Fibroblast of lung (primary cell): ENCODE results near the gene TRAF3. TPM values are rescaled to one million over a fixed set of nuclear protein-coding genes. Genes with fewer than 3 reads are reported as not detected.

Source experiments
- DNase-seq, 2 donors: peaks; one replicate each; pipeline versions ENCODE4 v3.0.0 to v3.0.0-alpha.2; 2010; ENCODE audit warnings: low read depth in 2 of 2
- H2AFZ ChIP-seq: 2 replicates; pipeline ENCODE4 v1.5.1; 2012; ENCODE audit warnings: low read length, control low read depth, inconsistent platforms
- H3K27ac ChIP-seq: 2 replicates; pipeline ENCODE4 v1.5.1; 2011; ENCODE audit warnings: low read length, control low read depth; ENCODE audit not compliant: insufficient read depth
- H3K27me3 ChIP-seq: 2 replicates; pipeline ENCODE4 v1.5.1; 2011; ENCODE audit warnings: mild to moderate bottlenecking, low read length; ENCODE audit not compliant: control insufficient read depth, insufficient read depth
- H3K36me3 ChIP-seq: 2 replicates; pipeline ENCODE4 v1.5.1; 2011; ENCODE audit warnings: low read length; ENCODE audit not compliant: control insufficient read depth, insufficient read depth
- H3K4me1 ChIP-seq: 2 replicates; pipeline ENCODE4 v1.5.1; 2011; ENCODE audit warnings: low read length; ENCODE audit not compliant: control insufficient read depth, insufficient read depth; ENCODE audit errors: extremely low read depth
- H3K4me2 ChIP-seq: 2 replicates; pipeline ENCODE4 v1.5.1; 2011; ENCODE audit warnings: low read length, control low read depth; ENCODE audit not compliant: insufficient read depth; ENCODE audit errors: extremely low read depth
- H3K4me3 ChIP-seq, 4 experiments: fragments of 200-600 bp in 1 of 4; sonication (generic) in 1 of 4; replicated peaks in 1 of 4; 2 replicates each; pipeline ENCODE4 v1.5.1; 2011 to 2016; ENCODE audit warnings: low read length in 4 of 4, low read depth in 3 of 4, mild to moderate bottlenecking in 3 of 4, control low read depth in 2 of 4, inconsistent platforms in 1 of 4, mixed read lengths in 1 of 4; ENCODE audit not compliant: insufficient read depth in 1 of 4; ENCODE audit errors: control extremely low read depth in 1 of 4
- H3K79me2 ChIP-seq: 2 replicates; pipeline ENCODE4 v1.5.1; 2012; ENCODE audit warnings: mild to moderate bottlenecking, low read length, inconsistent platforms; ENCODE audit not compliant: control insufficient read depth, insufficient read depth
- H3K9ac ChIP-seq: 2 replicates; pipeline ENCODE4 v1.5.1; 2011; ENCODE audit warnings: mild to moderate bottlenecking, low read length, control low read depth; ENCODE audit not compliant: insufficient read depth
- H3K9me3 ChIP-seq: 2 replicates; pipeline ENCODE4 v1.5.1; 2012; ENCODE audit warnings: low read depth, low read length; ENCODE audit not compliant: control insufficient read depth, insufficient read depth
- H4K20me1 ChIP-seq: 2 replicates; pipeline ENCODE4 v1.5.1; 2011; ENCODE audit warnings: low read length; ENCODE audit not compliant: control insufficient read depth, insufficient read depth; ENCODE audit errors: extremely low read depth
- EZH2 ChIP-seq: IDR thresholded peaks from 2 replicates; pipeline ENCODE4 v1.5.1; 2012; ENCODE audit warnings: low read length, control low read depth, mild to moderate bottlenecking; ENCODE audit errors: missing control alignments
- polyA minus RNA-seq: library from RNA; depleted of rRNA, polyadenylated mRNA; stranded (reverse); fragments of >200 nt; gene quantifications from 2 replicates; pipeline ENCODE4 v1.2.3, GENCODE V29; 2011; ENCODE audit warnings: low replicate concordance
- polyA plus RNA-seq, 2 donors: library from polyadenylated mRNA; depleted of rRNA in 1 of 2; stranded (reverse) in 1 of 2; unstranded in 1 of 2; fragments of >200 nt; gene quantifications; 2 replicates each; pipeline ENCODE4 v1.2.1, GENCODE V29; 2011 to 2012; ENCODE audit warnings: missing spikeins in 1 of 2
- total RNA-seq: library from RNA; depleted of rRNA; stranded (reverse); fragments of >200 nt; gene quantifications from 2 replicates; pipeline ENCODE4 v1.2.1, GENCODE V29; 2014
- TF ChIP-seq, protein P1 (sequence below), 2 donors: IDR thresholded peaks in 1 of 2; conservative IDR thresholded peaks in 1 of 2; 1 replicate in 1 of 2; 2 replicates in 1 of 2; pipeline ENCODE4 v1.5.1; 2011 to 2012; ENCODE audit warnings: low read length in 2 of 2, control low read depth in 1 of 2, inconsistent platforms in 1 of 2, low read depth in 1 of 2, mild to moderate bottlenecking in 1 of 2

The TRAF3 gene, protein sequence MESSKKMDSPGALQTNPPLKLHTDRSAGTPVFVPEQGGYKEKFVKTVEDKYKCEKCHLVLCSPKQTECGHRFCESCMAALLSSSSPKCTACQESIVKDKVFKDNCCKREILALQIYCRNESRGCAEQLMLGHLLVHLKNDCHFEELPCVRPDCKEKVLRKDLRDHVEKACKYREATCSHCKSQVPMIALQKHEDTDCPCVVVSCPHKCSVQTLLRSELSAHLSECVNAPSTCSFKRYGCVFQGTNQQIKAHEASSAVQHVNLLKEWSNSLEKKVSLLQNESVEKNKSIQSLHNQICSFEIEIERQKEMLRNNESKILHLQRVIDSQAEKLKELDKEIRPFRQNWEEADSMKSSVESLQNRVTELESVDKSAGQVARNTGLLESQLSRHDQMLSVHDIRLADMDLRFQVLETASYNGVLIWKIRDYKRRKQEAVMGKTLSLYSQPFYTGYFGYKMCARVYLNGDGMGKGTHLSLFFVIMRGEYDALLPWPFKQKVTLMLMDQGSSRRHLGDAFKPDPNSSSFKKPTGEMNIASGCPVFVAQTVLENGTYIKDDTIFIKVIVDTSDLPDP
- 14.4 and 16.2 TPM in 2 replicates for total RNA-seq
- polyA plus RNA-seq = 12.1 and 14.1 TPM in 2 replicates
- 10.0 TPM in 2 replicates for polyA plus RNA-seq (2012)
- polyA minus RNA-seq = 31.5 TPM in 2 replicates

DNA sequence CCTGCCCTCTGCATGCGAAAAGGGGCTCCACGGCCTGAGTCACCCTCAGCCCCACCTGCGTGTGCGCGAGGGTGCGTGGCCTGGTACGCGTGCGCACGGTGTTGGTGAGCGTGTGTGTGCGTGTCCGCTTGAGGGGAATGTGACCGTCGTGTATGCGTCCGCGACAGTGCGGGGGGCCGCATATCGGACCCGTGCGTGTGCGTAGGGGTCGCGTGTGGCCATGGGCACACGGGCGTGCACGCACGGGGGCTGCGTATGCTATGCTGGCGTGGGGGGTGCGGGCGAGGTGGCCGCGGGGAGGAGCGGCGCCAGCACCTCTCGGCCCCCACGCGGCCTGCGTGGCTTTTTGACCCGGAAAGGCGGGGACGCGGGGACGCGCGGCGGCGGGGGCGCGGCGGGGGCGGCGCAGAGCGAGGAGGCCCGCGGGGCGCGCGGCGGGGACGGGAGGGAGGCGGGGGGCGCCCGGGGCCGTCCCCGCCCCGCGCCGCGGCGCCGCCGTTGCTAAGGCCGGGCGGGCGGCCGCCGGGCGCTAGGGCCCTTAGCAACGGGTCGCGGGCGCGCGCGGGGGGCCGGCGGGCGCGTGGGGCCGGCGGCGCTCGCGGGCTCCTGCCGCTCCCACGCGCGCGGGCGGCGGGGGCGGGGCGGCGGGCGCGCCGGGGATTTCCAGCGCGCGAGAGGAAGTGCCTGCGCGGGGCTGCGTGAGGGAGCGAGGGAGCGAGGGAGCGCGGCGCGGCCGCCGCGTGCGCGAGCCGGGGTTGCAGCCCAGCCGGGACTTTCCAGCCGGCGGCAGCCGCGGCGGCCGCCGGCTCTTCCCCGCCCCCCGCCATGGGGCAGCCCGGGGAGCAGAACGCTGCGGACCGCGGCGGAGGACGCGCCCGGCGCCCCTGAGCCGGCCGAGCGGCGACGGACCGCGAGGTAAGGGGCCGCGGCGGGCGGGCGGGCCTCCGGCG, at the start of gene TRAF3:
Gene TRAF3, plus strand, starts transcription at position 689 of the 950 bp plus-strand sequence. CDS start 92,753 bp downstream, outside the sequence.
- peak within 1 kb of the TSS; percentile 74 for H3K4me2 ChIP-seq
- H2AFZ ChIP-seq = peak within 1 kb of the TSS; percentile 59
- peak within 1 kb of the TSS; percentile 57 to 92 (median 67) for H3K4me3 ChIP-seq
- H3K36me3 ChIP-seq = no peaks in the 10 kb centered on the region
- H4K20me1 ChIP-seq = no peaks in the 10 kb centered on the region
- no peaks in the 10 kb centered on the region for H3K9me3 ChIP-seq
- TF ChIP-seq, protein P1, sequence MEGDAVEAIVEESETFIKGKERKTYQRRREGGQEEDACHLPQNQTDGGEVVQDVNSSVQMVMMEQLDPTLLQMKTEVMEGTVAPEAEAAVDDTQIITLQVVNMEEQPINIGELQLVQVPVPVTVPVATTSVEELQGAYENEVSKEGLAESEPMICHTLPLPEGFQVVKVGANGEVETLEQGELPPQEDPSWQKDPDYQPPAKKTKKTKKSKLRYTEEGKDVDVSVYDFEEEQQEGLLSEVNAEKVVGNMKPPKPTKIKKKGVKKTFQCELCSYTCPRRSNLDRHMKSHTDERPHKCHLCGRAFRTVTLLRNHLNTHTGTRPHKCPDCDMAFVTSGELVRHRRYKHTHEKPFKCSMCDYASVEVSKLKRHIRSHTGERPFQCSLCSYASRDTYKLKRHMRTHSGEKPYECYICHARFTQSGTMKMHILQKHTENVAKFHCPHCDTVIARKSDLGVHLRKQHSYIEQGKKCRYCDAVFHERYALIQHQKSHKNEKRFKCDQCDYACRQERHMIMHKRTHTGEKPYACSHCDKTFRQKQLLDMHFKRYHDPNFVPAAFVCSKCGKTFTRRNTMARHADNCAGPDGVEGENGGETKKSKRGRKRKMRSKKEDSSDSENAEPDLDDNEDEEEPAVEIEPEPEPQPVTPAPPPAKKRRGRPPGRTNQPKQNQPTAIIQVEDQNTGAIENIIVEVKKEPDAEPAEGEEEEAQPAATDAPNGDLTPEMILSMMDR (conservative IDR thresholded peaks at IDR 0.05 in 1 of 2, IDR thresholded peaks at IDR 0.05 in 1 of 2; ENCODE audit: low read depth in 1 of 2, low read length in 2 of 2) = no peak
- H3K27me3 ChIP-seq = no peaks in the 10 kb centered on the region
- peak within 1 kb of the TSS; percentile 85 for H3K9ac ChIP-seq
- H3K4me1 ChIP-seq = peaks cover 3% of the 10 kb centered on the region
- peaks cover 27% of the 10 kb centered on the region for H3K79me2 ChIP-seq
- DNase-seq = peak; percentile 45 to 66
- H3K27ac ChIP-seq = peak within 1 kb of the TSS; percentile 43

DNA sequence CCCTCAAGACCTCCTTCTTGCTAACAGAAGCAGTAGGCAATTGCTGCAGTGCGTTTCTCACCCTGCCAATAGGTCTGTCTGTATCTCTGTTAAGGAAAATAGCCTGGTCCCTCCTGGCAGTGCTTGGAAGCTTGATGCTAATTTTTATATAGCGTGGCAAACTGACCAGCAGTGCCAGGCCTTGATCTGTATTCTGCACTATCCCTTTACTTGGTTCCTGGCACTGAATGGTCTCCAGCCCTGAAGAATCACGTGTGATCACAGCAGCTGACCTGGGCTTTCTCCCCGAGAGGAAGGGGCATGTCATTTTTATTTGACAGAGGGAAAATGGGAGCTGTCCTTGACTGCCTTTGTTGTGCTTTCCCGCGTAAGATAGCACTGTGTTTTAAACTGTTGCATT, 48.7 kb upstream of the TRAF3 start:
- H3K27me3 ChIP-seq = no peaks in the 10 kb centered on the region
- H3K27ac ChIP-seq = no peak overlapping the region
- no peaks in the 10 kb centered on the region for H3K9me3 ChIP-seq
- H3K36me3 ChIP-seq = peaks cover 8% of the 10 kb centered on the region
- no peaks in the 10 kb centered on the region for H3K79me2 ChIP-seq
- no peak overlapping the region for H2AFZ ChIP-seq
- TF ChIP-seq, protein P1 (conservative IDR thresholded peaks at IDR 0.05 in 1 of 2, IDR thresholded peaks at IDR 0.05 in 1 of 2; ENCODE audit: low read depth in 1 of 2, low read length in 2 of 2) = no peak
- TF ChIP-seq EZH2 = no peak
- no peak overlapping the region for H3K4me2 ChIP-seq
- no peak overlapping the region for H3K9ac ChIP-seq
- H4K20me1 ChIP-seq = no peaks in the 10 kb centered on the region
- H3K4me1 ChIP-seq = no peaks in the 10 kb centered on the region
- no peak for DNase-seq
- no peak overlapping the region for H3K4me3 ChIP-seq

DNA sequence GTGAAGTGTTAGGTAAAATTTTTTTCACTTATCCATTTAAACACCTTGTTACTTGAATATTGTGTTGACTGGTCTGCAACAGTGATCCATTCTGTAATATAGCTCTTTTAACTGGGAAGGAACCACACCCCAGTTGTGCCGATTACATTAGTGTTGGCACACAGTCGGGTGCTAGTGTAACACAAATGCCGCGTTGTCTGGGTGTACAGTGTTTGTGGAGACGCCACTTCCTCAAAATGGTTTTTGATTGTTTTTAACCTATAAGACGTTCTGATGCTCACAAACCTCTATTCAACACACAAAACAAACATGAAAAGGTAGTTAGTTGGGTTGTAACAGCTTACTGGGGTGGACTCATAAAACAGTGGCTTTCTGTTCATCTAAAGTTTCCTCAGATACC, 48.0 kb upstream of the TRAF3 start:
- H3K4me3 ChIP-seq = no peak overlapping the region
- no peaks in the 10 kb centered on the region for H4K20me1 ChIP-seq
- H3K79me2 ChIP-seq = no peaks in the 10 kb centered on the region
- no peak overlapping the region for H3K9ac ChIP-seq
- H3K27ac ChIP-seq = no peak overlapping the region
- no peak overlapping the region for H3K4me2 ChIP-seq
- no peaks in the 10 kb centered on the region for H3K27me3 ChIP-seq
- TF ChIP-seq, protein P1 (conservative IDR thresholded peaks at IDR 0.05 in 1 of 2, IDR thresholded peaks at IDR 0.05 in 1 of 2; ENCODE audit: low read depth in 1 of 2, low read length in 2 of 2) = no peak
- no peak for TF ChIP-seq EZH2
- peaks cover 8% of the 10 kb centered on the region for H3K36me3 ChIP-seq
- no peaks in the 10 kb centered on the region for H3K4me1 ChIP-seq
- no peaks in the 10 kb centered on the region for H3K9me3 ChIP-seq
- no peak for DNase-seq
- H2AFZ ChIP-seq = no peak overlapping the region
